ENCODE measurements around the gene DDRGK1. TPM values are rescaled to one million over a fixed set of nuclear protein-coding genes. Genes with fewer than 3 reads are reported as not detected.

The DDRGK1 gene
- total RNA-seq = 26.8 and 33.0 TPM in 2 replicates

DNA sequence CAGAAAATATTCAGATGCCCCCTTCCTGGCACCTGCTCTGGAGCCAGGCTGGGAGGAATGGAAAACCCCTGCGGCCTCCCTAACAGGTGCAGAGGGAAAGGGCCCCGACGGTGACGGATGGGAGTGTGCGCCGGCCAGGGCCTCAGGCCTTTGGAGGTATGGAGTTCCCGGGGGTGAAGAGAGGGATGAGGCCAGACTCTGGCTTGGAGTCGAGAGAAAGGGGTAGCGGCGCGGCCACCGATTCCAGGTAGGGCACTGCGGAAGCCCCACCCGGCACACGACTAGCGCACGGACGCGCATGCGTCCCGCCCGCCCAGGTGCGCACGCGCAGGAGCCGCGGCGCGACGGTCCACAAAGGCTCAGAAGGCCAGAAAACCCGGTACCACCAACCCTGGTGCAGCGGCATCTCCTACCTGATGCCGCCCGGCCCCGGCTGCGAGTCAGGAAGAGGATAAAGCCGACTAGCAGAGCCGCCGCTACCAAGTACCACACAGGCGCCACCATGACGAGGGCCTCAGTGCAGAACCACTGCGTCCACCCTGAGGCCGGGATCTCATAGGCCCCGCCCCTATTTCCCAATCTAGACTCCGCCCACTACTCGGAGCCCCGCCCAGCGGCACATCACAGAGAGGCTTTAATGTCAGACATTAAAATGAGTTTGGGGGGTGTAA lies at the start of gene DDRGK1:
DDRGK1 (minus strand) TSS at position 559 of the 671 bp plus-strand sequence; CDS start at position 504, 55 bp downstream.

GRCh38 chr20:3239026-3239866 lies 34.8 kb upstream of the DDRGK1 start, which contains the start of gene SLC4A11:
Gene SLC4A11 (minus strand): TSS chr20:3239190. CDS start chr20:3239137, 53 bp downstream.

DNA sequence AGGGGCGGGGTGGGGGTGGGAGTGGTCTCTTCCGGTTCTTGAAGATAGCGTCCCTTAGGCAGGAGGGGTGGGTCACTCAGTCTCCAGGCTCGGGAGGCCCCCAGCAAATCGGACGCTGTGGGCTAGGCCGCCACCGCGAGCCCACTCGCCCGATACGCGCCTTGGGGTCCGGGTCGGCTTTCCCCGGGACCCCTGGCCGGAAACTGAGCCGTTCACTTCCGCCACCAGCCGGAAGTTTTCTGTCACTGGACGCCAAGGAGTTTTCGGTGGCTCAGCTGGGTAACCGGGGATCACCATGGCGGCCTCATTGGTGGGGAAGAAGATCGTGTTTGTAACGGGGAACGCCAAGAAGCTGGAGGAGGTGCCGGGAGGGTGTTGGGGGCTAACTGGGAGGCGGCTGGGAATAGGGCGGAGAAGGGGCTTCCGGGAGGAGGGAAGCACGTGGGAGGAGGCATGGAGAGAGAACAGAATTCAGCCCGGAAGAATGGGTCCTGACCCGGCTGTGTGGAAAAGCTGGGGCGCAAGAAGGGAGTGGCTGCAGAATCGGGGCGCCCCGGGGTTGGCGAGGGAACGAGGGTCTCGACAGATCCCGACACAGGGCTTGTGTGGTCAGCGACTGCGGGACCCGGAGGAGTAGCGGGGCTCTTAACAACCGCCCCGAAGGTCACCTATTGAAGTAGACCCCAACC lies 4.9 kb upstream of the DDRGK1 start, which contains the start of gene ITPA:
ITPA (plus strand) TSS at position 242 of the 689 bp plus-strand sequence; CDS start at position 296, 54 bp downstream.

GRCh38 chr20:3172933-3173609 lies 31.4 kb downstream of the DDRGK1 start, which contains the start of gene LZTS3:
Gene LZTS3 (minus strand): TSS chr20:3173549. CDS start chr20:3167163, 6,386 bp downstream.

Other genes starting within 250 kb of the DDRGK1 start
- gene GNRH2, start 161.1 kb downstream of the DDRGK1 start, total RNA-seq = 0.65 and 0.66 TPM in 2 replicates
- 33.6 and 34.7 TPM in 2 replicates for gene MRPS26, start 158.6 kb downstream of the DDRGK1 start, total RNA-seq
- gene OXT, start 133.1 kb downstream of the DDRGK1 start, total RNA-seq = not detected in 2 replicates
- not detected in 2 replicates for gene AVP, start 120.0 kb downstream of the DDRGK1 start, total RNA-seq
- gene FASTKD5, start 44.8 kb downstream of the DDRGK1 start, total RNA-seq = 26.6 and 27.0 TPM in 2 replicates
- gene UBOX5, start 44.8 kb downstream of the DDRGK1 start, total RNA-seq = 2.7 and 4.5 TPM in 2 replicates
- gene LZTS3, start 31.1 kb downstream of the DDRGK1 start, total RNA-seq = 1.9 and 3.2 TPM in 2 replicates
- gene ITPA, start 4.8 kb upstream of the DDRGK1 start, total RNA-seq = 27.1 and 30.7 TPM in 2 replicates
- gene SLC4A11, start 34.5 kb upstream of the DDRGK1 start, total RNA-seq = 3.6 and 3.9 TPM in 2 replicates
- 19.0 and 19.1 TPM in 2 replicates for gene DNAAF9, start 203.0 kb upstream of the DDRGK1 start, total RNA-seq

Measured in thoracic aorta endothelial cell (primary cell).